GM13977 (cell line): ENCODE data around the gene AMZ2.

Experiments used
- DNase-seq: peaks from one replicate; pipeline ENCODE4 v3.0.0; 2012; ENCODE audit warnings: low spot score
- in situ Hi-C: fragments of 300-500 bp; cut with MboI; formaldehyde crosslinking; loops from one replicate; pipeline ENCODE4 v1.12.0; 2022; ENCODE audit warnings: low sequenced_read_pairs, low pct_unique_long_range_greater_than_20kb, mixed read lengths, inconsistent platforms; ENCODE audit not compliant: unreplicated experiment
- TF ChIP-seq, protein P1 (sequence below): IDR thresholded peaks from 2 replicates; pipeline ENCODE4 v1.5.1; 2012; ENCODE audit warnings: mild to moderate bottlenecking, control low read depth; ENCODE audit not compliant: insufficient read depth; ENCODE audit errors: extremely low read depth, missing control alignments

AMZ2 gene

DNA sequence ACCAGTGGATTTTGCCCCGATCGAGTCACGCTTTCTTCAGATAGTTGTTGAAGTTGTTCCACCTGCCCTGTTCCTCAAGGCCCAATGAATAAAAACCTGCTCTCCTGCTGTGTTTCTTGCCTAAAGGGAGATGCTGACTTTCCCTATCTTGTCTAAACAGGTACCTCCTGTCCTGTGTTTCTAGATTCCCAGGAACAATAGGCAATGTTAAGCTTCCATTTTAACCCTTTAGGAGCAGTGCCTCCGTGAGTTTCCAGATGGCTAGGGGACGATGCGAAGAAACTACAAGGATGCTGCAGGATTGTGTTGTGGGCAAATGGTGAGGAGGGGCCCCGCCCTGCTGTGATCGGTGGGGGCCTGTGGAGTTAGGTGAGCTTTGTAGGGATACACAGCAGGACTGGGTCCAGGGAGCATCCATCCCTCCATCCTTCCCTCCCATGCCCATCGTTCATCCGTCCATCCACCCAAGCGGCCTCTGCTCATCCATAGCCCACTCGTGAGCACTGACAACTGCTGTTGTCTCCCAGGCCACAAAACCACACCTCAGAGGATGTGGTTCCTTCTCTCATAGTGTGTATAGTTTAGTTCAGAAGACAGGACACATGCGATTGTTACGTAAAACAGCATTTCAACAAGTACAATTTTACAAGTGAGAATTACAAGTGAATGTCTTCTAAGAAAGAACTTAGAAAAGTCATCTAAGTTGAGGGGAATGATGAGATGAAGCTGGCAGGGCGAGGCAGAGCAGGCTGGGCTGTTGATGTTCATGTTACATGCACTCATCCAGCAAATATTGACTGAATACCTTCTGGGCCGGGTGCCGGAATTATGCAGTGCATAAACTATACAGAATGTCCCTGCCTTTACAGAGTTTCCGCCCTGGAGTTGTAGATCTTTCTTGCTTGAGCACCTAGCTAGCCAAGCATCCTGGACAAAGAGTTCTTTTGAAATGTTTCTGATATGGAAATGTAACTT lies 48.7 kb downstream of the AMZ2 start:
- in situ Hi-C loops: no loop called here
- TF ChIP-seq, protein P1, sequence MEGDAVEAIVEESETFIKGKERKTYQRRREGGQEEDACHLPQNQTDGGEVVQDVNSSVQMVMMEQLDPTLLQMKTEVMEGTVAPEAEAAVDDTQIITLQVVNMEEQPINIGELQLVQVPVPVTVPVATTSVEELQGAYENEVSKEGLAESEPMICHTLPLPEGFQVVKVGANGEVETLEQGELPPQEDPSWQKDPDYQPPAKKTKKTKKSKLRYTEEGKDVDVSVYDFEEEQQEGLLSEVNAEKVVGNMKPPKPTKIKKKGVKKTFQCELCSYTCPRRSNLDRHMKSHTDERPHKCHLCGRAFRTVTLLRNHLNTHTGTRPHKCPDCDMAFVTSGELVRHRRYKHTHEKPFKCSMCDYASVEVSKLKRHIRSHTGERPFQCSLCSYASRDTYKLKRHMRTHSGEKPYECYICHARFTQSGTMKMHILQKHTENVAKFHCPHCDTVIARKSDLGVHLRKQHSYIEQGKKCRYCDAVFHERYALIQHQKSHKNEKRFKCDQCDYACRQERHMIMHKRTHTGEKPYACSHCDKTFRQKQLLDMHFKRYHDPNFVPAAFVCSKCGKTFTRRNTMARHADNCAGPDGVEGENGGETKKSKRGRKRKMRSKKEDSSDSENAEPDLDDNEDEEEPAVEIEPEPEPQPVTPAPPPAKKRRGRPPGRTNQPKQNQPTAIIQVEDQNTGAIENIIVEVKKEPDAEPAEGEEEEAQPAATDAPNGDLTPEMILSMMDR: no peak
- no peak for DNase-seq

DNA sequence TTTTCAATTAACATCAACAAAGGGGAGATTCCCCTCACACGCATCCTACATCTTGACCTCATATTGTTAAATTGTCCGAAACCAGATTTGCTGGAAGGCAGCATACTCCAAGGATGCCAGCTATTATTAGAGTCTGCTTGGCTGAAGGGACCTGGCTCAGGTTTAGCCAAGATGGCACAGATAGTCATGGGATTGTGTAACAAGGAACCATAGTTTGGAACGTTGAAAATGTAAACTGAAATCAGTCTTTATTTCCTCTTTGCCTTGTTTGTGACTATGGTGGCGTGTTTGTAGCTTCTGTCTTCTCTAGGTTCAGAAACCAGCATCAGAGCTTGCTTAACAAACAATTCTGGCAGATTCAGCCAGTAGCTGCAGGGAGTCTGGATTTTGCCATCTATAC lies 49.4 kb downstream of the AMZ2 start:
- in situ Hi-C loops: no loop called here
- DNase-seq: no peak
- TF ChIP-seq, protein P1: no peak

DNA sequence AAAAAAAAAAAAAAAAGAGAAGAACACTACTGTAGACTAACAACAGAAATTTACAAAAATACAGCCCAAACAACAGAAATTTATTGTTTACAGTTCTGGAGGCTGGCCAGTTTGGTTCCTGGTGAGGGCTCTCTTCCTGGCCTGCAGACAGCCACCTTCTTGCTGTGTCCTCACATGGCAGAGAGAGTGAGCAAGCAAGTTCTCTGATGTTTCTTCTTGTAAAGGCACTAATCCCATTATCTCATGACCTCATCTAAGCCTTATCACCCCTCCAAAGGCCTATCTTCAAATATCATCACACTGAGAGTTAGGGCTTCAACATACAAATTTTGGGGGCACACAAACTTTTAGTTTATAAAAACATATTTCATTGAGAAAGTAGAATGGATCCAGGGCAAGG lies 50.8 kb downstream of the AMZ2 start:
- in situ Hi-C loops: no loop called here
- DNase-seq: no peak
- TF ChIP-seq, protein P1: no peak

DNA sequence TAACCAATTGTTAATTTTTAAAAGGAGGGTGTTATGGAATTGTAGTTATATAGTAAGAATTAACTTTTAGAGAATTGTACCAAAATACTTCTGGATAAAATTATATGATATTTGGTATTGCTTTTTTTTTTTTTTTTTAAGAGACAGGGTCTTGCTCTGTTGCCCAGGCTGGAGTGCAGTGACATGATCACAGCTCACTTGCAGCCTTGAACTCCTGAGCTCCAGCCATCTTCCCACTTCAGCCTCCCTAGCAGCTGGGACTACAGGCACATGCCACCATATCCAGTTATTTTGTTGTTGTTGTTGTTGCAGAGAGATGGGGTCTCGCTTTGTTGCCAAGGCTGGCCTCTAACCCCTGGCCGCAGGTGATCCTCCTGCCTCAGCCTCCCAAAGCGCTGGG lies 52.0 kb downstream of the AMZ2 start:
- no peak for DNase-seq
- in situ Hi-C loops: no loop called here
- TF ChIP-seq, protein P1: no peak

DNA sequence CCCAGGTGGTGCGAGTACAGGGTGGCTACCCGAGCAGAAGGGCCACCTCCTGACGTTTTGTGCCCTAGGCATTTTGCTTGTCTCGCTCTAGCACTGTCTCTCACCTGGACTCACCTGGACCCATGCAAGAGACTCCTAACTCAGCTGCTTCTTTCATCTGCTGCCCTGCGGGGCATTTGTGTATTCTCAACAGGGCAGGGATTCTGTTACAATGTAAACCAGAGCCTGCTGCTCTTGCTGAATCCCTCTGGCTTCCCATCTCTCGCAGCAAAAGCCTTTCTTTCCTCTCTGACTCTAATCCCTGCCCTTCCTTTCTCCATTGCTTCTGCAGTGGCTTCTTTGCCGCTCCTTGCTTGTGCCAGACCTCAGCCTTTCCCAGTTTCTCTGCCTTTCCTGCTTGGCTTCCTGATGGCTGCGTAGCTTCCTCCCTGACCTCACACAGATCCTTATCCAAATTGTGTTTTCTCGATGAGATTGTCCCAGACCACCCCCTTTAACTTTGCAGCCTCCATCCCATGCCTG lies 53.7 kb downstream of the AMZ2 start:
- TF ChIP-seq, protein P1: no peak
- DNase-seq: no peak
- in situ Hi-C loops: no loop called here

DNA sequence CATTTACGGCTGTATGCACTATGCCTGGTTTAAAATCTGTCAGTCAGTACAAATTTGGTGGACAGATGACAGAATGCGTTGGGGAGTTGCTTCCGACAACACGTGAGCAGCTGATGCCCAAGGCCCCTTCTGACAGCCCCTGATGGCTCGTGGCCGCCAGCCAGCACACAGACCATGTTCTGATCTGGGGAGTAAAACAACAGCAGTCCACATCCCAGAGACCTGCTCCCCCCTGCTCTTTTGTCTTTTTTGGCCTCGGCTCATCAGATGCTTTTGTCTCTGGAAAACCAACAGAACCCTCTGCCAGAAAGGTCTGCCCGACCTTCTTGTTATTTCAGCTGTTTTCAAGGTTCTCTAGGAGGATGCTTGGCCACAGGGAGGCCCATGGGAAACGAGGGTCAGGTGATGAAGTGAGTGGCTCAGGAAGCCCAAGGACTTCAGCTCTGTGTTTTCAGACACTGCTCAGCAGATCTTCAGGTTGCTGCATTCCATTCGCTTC lies 54.3 kb downstream of the AMZ2 start:
- no peak for DNase-seq
- TF ChIP-seq, protein P1: no peak
- in situ Hi-C loops: no loop called here
